Pulmonary artery endothelial cell (primary cell): ENCODE measurements around the gene LENG8. TPM values are rescaled to one million over a fixed set of nuclear protein-coding genes. Genes with fewer than 3 reads are reported as not detected.

Experiments used
- total RNA-seq: library from RNA; depleted of rRNA; stranded (reverse); fragments of >200 nt; gene quantifications from 2 replicates; pipeline ENCODE4 v1.2.3, GENCODE V29; 2014

The LENG8 gene
- total RNA-seq, 1 donor from 2014 or later = 26.8 TPM

Other genes starting within 250 kb of the LENG8 start
- gene RPS9, start 248.3 kb upstream of the LENG8 start, total RNA-seq = 1,456 and 2,816 TPM in 2 replicates
- gene LILRB3, start 226.2 kb upstream of the LENG8 start, total RNA-seq = not detected in 2 replicates
- gene LILRA6, start 206.4 kb upstream of the LENG8 start, total RNA-seq = not detected in 2 replicates
- gene LILRB5, start 191.9 kb upstream of the LENG8 start, total RNA-seq = not detected in 2 replicates
- gene LILRB2, start 168.1 kb upstream of the LENG8 start, total RNA-seq = not detected in 2 replicates
- gene LILRA5, start 136.0 kb upstream of the LENG8 start, total RNA-seq = not detected in 2 replicates
- gene LILRA4, start 110.0 kb upstream of the LENG8 start, total RNA-seq = not detected in 2 replicates
- not detected in 2 replicates for gene LAIR1, start 84.3 kb upstream of the LENG8 start, total RNA-seq
- gene TTYH1, start 33.7 kb upstream of the LENG8 start, total RNA-seq = not detected in 2 replicates
- gene LENG9, start 14.6 kb downstream of the LENG8 start, total RNA-seq = 6.8 and 7.9 TPM in 2 replicates
- gene CDC42EP5, start 24.1 kb downstream of the LENG8 start, total RNA-seq = 30.2 and 35.7 TPM in 2 replicates
- not detected in 2 replicates for gene LAIR2, start 53.6 kb downstream of the LENG8 start, total RNA-seq
- gene LILRA2, start 124.6 kb downstream of the LENG8 start, total RNA-seq = not detected in 2 replicates
- gene LILRA1, start 144.4 kb downstream of the LENG8 start, total RNA-seq = not detected in 2 replicates
- not detected in 2 replicates for gene LILRB1, start 181.3 kb downstream of the LENG8 start, total RNA-seq
- gene LILRB4, start 213.8 kb downstream of the LENG8 start, total RNA-seq = not detected in 2 replicates